HepG2 (cell line): ENCODE data around the gene NISCH. TPM values are rescaled to one million over a fixed set of nuclear protein-coding genes. Genes with fewer than 3 reads are reported as not detected.

Experiments used
- AGO1 ChIP-seq: fragments of 200-400 bp; formaldehyde crosslinking; IDR thresholded peaks from 2 replicates; pipeline ENCODE4 v1.6.1; 2017; ENCODE audit warnings: mild to moderate bottlenecking, low read depth, low read length, moderate library complexity; ENCODE audit not compliant: poor library complexity, severe bottlenecking
- MATR3 ChIP-seq: sonication (generic); formaldehyde crosslinking; IDR thresholded peaks from 2 replicates; pipeline ENCODE4 v1.4.0; 2020; ENCODE audit warnings: missing genetic modification reagents
- RBM39 ChIP-seq: fragments of 200-400 bp; formaldehyde crosslinking; IDR thresholded peaks from one replicate; pipeline ENCODE4 v1.6.1; 2018; ENCODE audit warnings: antibody characterized with exemption, mild to moderate bottlenecking, low read depth, low read length; ENCODE audit not compliant: poor library complexity, severe bottlenecking
- RXRB ChIP-seq: IDR thresholded peaks from 2 replicates; pipeline ENCODE4 v1.6.1; 2016; ENCODE audit warnings: borderline replicate concordance, missing genetic modification reagents, missing compliant biosample characterization
- TEAD3 ChIP-seq: optimal IDR thresholded peaks from 2 replicates; pipeline ENCODE3; 2016; ENCODE audit warnings: borderline replicate concordance
- TOE1 ChIP-seq: sonication (generic); formaldehyde crosslinking; IDR thresholded peaks from 2 replicates; pipeline ENCODE4 v1.4.0; 2020; ENCODE audit warnings: mild to moderate bottlenecking, missing genetic modification reagents
- ZFP1 ChIP-seq: IDR thresholded peaks from 2 replicates; pipeline ENCODE4 v1.6.1; 2016
- ZFX ChIP-seq: sonication (generic); formaldehyde crosslinking; IDR thresholded peaks from 2 replicates; pipeline ENCODE4 v1.4.0; 2020; ENCODE audit warnings: mild to moderate bottlenecking, low read depth, missing genetic modification reagents, moderate library complexity
- ZNF230 ChIP-seq: sonication (generic); formaldehyde crosslinking; IDR thresholded peaks from 2 replicates; pipeline ENCODE4 v1.4.0; 2020; ENCODE audit warnings: mild to moderate bottlenecking, missing genetic modification reagents
- ZNF256 ChIP-seq: sonication (generic); formaldehyde crosslinking; conservative IDR thresholded peaks from 2 replicates; pipeline ENCODE4 v1.4.0; 2020; ENCODE audit warnings: missing genetic modification reagents
- ZNF644 ChIP-seq: IDR thresholded peaks from 2 replicates; pipeline ENCODE4 v1.6.1; 2016; ENCODE audit warnings: low read depth
- ZNF652 ChIP-seq: IDR thresholded peaks from 2 replicates; pipeline ENCODE4 v1.6.1; 2016; ENCODE audit warnings: low read depth, borderline replicate concordance
- ZNF766 ChIP-seq: sonication (generic); formaldehyde crosslinking; IDR thresholded peaks from 2 replicates; pipeline ENCODE4 v1.5.0; 2020; ENCODE audit warnings: missing genetic modification reagents, borderline replicate concordance
- polyA plus RNA-seq, 8 experiments: library from polyadenylated mRNA; depleted of rRNA in 3 of 8; stranded (reverse) in 7 of 8; unstranded in 1 of 8; fragments of >200 nt; fragmentation: Illumina TruSeq in 4 of 8; extraction: Trizol in 4 of 8; gene quantifications; 2 replicates each; pipeline versions ENCODE4 v1.2.1 to v1.2.3, GENCODE V29; 2011 to 2016; ENCODE audit warnings: low read depth in 4 of 8, missing spikeins in 1 of 8, mixed read lengths in 1 of 8; ENCODE audit not compliant: insufficient read depth in 1 of 8
- total RNA-seq, 5 experiments: library from RNA; depleted of rRNA; stranded (reverse); fragments of >200 nt; fragmentation: Illumina TruSeq; extraction: Trizol; gene quantifications; 2 replicates each; pipeline ENCODE4 v1.2.3, GENCODE V29; 2016; ENCODE audit warnings: low read depth in 1 of 5
- TF ChIP-seq, protein P1 (sequence below): sonication (generic); formaldehyde crosslinking; IDR thresholded peaks from 2 replicates; pipeline ENCODE4 v1.4.0; 2020; ENCODE audit warnings: missing genetic modification reagents, borderline replicate concordance
- TF ChIP-seq, protein P2 (sequence below): sonication (generic); formaldehyde crosslinking; IDR thresholded peaks from 2 replicates; pipeline ENCODE4 v1.4.0; 2020; ENCODE audit warnings: missing genetic modification reagents
- TF ChIP-seq, protein P3 (sequence below): sonication (generic); formaldehyde crosslinking; IDR thresholded peaks from 2 replicates; pipeline ENCODE4 v1.5.0; 2020; ENCODE audit warnings: mild to moderate bottlenecking, missing genetic modification reagents
- TF ChIP-seq, protein P4 (sequence below): sonication (generic); formaldehyde crosslinking; IDR thresholded peaks from 2 replicates; pipeline ENCODE4 v1.5.0; 2020; ENCODE audit warnings: missing genetic modification reagents

NISCH gene
- total and polyA plus RNA-seq, 2 of the 13 experiments (the other 11 are each of a cell fraction or from before 2014, with no cell fraction given), result 27.0 to 47.6 TPM

GRCh38 chr3:52455283-52456168 is at the start of gene NISCH (continued):
- TF ChIP-seq AGO1, result no peak
- TF ChIP-seq ZNF652 (CRISPR knock-in tag), result no peak
- no peak for TF ChIP-seq TOE1 (CRISPR knock-in tag)
- TF ChIP-seq ZNF766 (CRISPR knock-in tag), result no peak
- TF ChIP-seq, protein P1, sequence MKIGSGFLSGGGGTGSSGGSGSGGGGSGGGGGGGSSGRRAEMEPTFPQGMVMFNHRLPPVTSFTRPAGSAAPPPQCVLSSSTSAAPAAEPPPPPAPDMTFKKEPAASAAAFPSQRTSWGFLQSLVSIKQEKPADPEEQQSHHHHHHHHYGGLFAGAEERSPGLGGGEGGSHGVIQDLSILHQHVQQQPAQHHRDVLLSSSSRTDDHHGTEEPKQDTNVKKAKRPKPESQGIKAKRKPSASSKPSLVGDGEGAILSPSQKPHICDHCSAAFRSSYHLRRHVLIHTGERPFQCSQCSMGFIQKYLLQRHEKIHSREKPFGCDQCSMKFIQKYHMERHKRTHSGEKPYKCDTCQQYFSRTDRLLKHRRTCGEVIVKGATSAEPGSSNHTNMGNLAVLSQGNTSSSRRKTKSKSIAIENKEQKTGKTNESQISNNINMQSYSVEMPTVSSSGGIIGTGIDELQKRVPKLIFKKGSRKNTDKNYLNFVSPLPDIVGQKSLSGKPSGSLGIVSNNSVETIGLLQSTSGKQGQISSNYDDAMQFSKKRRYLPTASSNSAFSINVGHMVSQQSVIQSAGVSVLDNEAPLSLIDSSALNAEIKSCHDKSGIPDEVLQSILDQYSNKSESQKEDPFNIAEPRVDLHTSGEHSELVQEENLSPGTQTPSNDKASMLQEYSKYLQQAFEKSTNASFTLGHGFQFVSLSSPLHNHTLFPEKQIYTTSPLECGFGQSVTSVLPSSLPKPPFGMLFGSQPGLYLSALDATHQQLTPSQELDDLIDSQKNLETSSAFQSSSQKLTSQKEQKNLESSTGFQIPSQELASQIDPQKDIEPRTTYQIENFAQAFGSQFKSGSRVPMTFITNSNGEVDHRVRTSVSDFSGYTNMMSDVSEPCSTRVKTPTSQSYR (CRISPR knock-in tag), result peak; percentile 57; the same call in 1 of the 2 replicates
- TF ChIP-seq, protein P2, sequence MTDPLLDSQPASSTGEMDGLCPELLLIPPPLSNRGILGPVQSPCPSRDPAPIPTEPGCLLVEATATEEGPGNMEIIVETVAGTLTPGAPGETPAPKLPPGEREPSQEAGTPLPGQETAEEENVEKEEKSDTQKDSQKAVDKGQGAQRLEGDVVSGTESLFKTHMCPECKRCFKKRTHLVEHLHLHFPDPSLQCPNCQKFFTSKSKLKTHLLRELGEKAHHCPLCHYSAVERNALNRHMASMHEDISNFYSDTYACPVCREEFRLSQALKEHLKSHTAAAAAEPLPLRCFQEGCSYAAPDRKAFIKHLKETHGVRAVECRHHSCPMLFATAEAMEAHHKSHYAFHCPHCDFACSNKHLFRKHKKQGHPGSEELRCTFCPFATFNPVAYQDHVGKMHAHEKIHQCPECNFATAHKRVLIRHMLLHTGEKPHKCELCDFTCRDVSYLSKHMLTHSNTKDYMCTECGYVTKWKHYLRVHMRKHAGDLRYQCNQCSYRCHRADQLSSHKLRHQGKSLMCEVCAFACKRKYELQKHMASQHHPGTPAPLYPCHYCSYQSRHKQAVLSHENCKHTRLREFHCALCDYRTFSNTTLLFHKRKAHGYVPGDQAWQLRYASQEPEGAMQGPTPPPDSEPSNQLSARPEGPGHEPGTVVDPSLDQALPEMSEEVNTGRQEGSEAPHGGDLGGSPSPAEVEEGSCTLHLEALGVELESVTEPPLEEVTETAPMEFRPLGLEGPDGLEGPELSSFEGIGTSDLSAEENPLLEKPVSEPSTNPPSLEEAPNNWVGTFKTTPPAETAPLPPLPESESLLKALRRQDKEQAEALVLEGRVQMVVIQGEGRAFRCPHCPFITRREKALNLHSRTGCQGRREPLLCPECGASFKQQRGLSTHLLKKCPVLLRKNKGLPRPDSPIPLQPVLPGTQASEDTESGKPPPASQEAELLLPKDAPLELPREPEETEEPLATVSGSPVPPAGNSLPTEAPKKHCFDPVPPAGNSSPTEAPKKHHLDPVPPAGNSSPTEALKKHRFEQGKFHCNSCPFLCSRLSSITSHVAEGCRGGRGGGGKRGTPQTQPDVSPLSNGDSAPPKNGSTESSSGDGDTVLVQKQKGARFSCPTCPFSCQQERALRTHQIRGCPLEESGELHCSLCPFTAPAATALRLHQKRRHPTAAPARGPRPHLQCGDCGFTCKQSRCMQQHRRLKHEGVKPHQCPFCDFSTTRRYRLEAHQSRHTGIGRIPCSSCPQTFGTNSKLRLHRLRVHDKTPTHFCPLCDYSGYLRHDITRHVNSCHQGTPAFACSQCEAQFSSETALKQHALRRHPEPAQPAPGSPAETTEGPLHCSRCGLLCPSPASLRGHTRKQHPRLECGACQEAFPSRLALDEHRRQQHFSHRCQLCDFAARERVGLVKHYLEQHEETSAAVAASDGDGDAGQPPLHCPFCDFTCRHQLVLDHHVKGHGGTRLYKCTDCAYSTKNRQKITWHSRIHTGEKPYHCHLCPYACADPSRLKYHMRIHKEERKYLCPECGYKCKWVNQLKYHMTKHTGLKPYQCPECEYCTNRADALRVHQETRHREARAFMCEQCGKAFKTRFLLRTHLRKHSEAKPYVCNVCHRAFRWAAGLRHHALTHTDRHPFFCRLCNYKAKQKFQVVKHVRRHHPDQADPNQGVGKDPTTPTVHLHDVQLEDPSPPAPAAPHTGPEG (CRISPR knock-in tag), result no peak
- TF ChIP-seq RBM39, result no peak
- peak; percentile 46; the same call in 1 of the 2 replicates for TF ChIP-seq RXRB (CRISPR knock-in tag)
- TF ChIP-seq, protein P3, sequence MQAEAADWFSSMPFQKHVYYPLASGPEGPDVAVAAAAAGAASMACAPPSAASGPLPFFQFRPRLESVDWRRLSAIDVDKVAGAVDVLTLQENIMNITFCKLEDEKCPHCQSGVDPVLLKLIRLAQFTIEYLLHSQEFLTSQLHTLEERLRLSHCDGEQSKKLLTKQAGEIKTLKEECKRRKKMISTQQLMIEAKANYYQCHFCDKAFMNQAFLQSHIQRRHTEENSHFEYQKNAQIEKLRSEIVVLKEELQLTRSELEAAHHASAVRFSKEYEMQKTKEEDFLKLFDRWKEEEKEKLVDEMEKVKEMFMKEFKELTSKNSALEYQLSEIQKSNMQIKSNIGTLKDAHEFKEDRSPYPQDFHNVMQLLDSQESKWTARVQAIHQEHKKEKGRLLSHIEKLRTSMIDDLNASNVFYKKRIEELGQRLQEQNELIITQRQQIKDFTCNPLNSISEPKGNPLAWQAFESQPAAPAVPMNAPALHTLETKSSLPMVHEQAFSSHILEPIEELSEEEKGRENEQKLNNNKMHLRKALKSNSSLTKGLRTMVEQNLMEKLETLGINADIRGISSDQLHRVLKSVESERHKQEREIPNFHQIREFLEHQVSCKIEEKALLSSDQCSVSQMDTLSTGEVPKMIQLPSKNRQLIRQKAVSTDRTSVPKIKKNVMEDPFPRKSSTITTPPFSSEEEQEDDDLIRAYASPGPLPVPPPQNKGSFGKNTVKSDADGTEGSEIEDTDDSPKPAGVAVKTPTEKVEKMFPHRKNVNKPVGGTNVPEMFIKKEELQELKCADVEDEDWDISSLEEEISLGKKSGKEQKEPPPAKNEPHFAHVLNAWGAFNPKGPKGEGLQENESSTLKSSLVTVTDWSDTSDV (CRISPR knock-in tag), result no peak
- no peak for TF ChIP-seq ZNF256
- TF ChIP-seq ZFP1 (CRISPR knock-in tag), result no peak
- no peak for TF ChIP-seq ZNF230 (CRISPR knock-in tag)
- TF ChIP-seq TEAD3 (CRISPR knock-in tag), result peak; percentile 54
- no peak for TF ChIP-seq MATR3 (CRISPR knock-in tag)
- no peak for TF ChIP-seq ZNF644
- TF ChIP-seq ZFX, result peak; percentile 72
- TF ChIP-seq, protein P4, sequence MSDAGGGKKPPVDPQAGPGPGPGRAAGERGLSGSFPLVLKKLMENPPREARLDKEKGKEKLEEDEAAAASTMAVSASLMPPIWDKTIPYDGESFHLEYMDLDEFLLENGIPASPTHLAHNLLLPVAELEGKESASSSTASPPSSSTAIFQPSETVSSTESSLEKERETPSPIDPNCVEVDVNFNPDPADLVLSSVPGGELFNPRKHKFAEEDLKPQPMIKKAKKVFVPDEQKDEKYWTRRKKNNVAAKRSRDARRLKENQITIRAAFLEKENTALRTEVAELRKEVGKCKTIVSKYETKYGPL (CRISPR knock-in tag), result 0 out of 2 replicates have a peak, but pooled peaks have one; percentile 42
